HG03039 (cell line): ENCODE results near the gene COX7B2.

Source experiments
- ATAC-seq: cut with Tn5 transposase; IDR thresholded peaks from one replicate; pipeline ENCODE4 v1.9.1; 2021; ENCODE audit warnings: mild to moderate bottlenecking, moderate library complexity; ENCODE audit not compliant: unreplicated experiment

The COX7B2 gene

GRCh38 chr4:46730075-46730474, 179.0 kb downstream of the COX7B2 start:
- no peak for ATAC-seq

- no peak for ATAC-seq
Measured at GRCh38 chr4:46720055-46720454, 189.0 kb downstream of the COX7B2 start.

- ATAC-seq: no peak
Measured at GRCh38 chr4:46717950-46718349, 191.1 kb downstream of the COX7B2 start.

- ATAC-seq: no peak
Measured at GRCh38 chr4:46715468-46715867, 193.6 kb downstream of the COX7B2 start.

- no peak for ATAC-seq
Measured at GRCh38 chr4:46698891-46699290, 210.2 kb downstream of the COX7B2 start.
